OCI-LY7 (cell line): ENCODE measurements around the gene ARAP1.

ENCODE experiments used
- EZH2phosphoT487 ChIP-seq: fragments of 200-600 bp; sonication (generic); IDR thresholded peaks from 2 replicates; pipeline ENCODE4 v1.6.1; 2018; ENCODE audit warnings: low read depth, borderline replicate concordance, mild to moderate bottlenecking, mixed run types, antibody characterized with exemption, low read length, moderate library complexity, mixed read lengths
- TF ChIP-seq, protein P1 (sequence below): fragments of 200-600 bp; sonication (generic); conservative IDR thresholded peaks from 2 replicates; pipeline ENCODE4 v1.5.1; 2014; ENCODE audit warnings: mild to moderate bottlenecking, antibody characterized with exemption, low read length, moderate library complexity, mixed read lengths

DNA sequence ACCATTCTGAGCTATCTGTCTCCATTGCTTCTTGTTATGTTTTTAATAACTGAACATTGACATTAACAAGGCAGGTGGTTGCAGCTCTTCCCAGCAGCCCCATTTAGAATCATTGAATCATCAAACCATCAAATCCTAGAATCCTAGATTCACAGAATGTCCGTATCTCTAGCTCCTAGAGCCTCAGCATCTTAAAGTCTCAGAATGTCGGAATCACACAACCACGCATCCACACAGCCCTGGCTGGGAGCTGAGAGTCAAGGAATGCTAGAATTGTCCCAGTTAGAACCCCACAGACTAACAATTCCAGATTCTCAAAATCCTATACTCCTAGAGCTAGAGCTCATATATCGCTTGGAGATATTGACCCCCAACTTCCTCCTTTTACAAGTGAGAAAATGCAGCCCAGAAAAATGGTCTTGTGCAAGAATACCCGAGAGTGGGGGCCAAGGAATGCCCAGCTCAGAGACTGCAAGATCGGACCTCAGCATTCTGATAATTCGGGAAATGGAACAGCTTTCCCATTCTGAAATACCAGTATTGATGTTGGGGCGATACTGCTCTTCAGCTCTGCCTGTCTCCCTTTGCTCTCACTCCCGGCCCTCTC is 116.8 kb downstream of the ARAP1 start:
- TF ChIP-seq, protein P1, sequence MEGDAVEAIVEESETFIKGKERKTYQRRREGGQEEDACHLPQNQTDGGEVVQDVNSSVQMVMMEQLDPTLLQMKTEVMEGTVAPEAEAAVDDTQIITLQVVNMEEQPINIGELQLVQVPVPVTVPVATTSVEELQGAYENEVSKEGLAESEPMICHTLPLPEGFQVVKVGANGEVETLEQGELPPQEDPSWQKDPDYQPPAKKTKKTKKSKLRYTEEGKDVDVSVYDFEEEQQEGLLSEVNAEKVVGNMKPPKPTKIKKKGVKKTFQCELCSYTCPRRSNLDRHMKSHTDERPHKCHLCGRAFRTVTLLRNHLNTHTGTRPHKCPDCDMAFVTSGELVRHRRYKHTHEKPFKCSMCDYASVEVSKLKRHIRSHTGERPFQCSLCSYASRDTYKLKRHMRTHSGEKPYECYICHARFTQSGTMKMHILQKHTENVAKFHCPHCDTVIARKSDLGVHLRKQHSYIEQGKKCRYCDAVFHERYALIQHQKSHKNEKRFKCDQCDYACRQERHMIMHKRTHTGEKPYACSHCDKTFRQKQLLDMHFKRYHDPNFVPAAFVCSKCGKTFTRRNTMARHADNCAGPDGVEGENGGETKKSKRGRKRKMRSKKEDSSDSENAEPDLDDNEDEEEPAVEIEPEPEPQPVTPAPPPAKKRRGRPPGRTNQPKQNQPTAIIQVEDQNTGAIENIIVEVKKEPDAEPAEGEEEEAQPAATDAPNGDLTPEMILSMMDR: no peak
- TF ChIP-seq EZH2phosphoT487: no peak
